NCI-H524 (cell line): ENCODE results near the gene NCAPD2.

Source experiments
- DNase-seq, 2 experiments: peaks; one replicate each; lab custom pipeline; 2025; lab: John Stamatoyannopoulos, UW

The NCAPD2 gene

DNA sequence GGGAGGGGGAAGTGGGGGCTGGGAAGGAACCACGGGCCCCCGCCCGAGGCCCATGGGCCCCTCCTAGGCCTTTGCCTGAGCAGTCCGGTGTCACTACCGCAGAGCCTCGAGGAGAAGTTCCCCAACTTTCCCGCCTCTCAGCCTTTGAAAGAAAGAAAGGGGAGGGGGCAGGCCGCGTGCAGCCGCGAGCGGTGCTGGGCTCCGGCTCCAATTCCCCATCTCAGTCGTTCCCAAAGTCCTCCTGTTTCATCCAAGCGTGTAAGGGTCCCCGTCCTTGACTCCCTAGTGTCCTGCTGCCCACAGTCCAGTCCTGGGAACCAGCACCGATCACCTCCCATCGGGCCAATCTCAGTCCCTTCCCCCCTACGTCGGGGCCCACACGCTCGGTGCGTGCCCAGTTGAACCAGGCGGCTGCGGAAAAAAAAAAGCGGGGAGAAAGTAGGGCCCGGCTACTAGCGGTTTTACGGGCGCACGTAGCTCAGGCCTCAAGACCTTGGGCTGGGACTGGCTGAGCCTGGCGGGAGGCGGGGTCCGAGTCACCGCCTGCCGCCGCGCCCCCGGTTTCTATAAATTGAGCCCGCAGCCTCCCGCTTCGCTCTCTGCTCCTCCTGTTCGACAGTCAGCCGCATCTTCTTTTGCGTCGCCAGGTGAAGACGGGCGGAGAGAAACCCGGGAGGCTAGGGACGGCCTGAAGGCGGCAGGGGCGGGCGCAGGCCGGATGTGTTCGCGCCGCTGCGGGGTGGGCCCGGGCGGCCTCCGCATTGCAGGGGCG is 40.2 kb downstream of the NCAPD2 start, which contains the start of gene GAPDH:
Gene GAPDH (plus strand): TSS at position 595 of the 772 bp plus-strand sequence. CDS start 316 bp downstream, outside the sequence.
- peak; percentile 95 to 97 for DNase-seq

- peak in 1 of 2 experiments; percentile 57 for DNase-seq
Measured at GRCh38 chr12:6534695-6534944, 40.7 kb downstream of the NCAPD2 start.

DNA sequence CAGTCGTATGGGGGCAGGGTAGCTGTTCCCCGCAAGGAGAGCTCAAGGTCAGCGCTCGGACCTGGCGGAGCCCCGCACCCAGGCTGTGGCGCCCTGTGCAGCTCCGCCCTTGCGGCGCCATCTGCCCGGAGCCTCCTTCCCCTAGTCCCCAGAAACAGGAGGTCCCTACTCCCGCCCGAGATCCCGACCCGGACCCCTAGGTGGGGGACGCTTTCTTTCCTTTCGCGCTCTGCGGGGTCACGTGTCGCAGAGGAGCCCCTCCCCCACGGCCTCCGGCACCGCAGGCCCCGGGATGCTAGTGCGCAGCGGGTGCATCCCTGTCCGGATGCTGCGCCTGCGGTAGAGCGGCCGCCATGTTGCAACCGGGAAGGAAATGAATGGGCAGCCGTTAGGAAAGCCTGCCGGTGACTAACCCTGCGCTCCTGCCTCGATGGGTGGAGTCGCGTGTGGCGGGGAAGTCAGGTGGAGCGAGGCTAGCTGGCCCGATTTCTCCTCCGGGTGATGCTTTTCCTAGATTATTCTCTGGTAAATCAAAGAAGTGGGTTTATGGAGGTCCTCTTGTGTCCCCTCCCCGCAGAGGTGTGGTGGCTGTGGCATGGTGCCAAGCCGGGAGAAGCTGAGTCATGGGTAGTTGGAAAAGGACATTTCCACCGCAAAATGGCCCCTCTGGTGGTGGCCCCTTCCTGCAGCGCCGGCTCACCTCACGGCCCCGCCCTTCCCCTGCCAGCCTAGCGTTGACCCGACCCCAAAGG is 41.2 kb downstream of the NCAPD2 start:
- DNase-seq: peak; percentile 51 to 57

GRCh38 chr12:6535697-6535946 is 41.7 kb downstream of the NCAPD2 start:
- no peak for DNase-seq

DNA sequence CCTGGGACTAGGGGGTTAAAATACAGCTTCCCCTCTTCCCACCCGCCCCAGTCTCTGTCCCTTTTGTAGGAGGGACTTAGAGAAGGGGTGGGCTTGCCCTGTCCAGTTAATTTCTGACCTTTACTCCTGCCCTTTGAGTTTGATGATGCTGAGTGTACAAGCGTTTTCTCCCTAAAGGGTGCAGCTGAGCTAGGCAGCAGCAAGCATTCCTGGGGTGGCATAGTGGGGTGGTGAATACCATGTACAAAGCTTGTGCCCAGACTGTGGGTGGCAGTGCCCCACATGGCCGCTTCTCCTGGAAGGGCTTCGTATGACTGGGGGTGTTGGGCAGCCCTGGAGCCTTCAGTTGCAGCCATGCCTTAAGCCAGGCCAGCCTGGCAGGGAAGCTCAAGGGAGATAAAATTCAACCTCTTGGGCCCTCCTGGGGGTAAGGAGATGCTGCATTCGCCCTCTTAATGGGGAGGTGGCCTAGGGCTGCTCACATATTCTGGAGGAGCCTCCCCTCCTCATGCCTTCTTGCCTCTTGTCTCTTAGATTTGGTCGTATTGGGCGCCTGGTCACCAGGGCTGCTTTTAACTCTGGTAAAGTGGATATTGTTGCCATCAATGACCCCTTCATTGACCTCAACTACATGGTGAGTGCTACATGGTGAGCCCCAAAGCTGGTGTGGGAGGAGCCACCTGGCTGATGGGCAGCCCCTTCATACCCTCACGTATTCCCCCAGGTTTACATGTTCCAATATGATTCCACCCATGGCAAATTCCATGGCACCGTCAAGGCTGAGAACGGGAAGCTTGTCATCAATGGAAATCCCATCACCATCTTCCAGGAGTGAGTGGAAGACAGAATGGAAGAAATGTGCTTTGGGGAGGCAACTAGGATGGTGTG is 42.3 kb downstream of the NCAPD2 start:
- DNase-seq: no peak

DNA sequence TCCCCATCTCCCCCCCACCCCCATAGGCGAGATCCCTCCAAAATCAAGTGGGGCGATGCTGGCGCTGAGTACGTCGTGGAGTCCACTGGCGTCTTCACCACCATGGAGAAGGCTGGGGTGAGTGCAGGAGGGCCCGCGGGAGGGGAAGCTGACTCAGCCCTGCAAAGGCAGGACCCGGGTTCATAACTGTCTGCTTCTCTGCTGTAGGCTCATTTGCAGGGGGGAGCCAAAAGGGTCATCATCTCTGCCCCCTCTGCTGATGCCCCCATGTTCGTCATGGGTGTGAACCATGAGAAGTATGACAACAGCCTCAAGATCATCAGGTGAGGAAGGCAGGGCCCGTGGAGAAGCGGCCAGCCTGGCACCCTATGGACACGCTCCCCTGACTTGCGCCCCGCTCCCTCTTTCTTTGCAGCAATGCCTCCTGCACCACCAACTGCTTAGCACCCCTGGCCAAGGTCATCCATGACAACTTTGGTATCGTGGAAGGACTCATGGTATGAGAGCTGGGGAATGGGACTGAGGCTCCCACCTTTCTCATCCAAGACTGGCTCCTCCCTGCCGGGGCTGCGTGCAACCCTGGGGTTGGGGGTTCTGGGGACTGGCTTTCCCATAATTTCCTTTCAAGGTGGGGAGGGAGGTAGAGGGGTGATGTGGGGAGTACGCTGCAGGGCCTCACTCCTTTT is 43.1 kb downstream of the NCAPD2 start:
- DNase-seq: no peak

DNA sequence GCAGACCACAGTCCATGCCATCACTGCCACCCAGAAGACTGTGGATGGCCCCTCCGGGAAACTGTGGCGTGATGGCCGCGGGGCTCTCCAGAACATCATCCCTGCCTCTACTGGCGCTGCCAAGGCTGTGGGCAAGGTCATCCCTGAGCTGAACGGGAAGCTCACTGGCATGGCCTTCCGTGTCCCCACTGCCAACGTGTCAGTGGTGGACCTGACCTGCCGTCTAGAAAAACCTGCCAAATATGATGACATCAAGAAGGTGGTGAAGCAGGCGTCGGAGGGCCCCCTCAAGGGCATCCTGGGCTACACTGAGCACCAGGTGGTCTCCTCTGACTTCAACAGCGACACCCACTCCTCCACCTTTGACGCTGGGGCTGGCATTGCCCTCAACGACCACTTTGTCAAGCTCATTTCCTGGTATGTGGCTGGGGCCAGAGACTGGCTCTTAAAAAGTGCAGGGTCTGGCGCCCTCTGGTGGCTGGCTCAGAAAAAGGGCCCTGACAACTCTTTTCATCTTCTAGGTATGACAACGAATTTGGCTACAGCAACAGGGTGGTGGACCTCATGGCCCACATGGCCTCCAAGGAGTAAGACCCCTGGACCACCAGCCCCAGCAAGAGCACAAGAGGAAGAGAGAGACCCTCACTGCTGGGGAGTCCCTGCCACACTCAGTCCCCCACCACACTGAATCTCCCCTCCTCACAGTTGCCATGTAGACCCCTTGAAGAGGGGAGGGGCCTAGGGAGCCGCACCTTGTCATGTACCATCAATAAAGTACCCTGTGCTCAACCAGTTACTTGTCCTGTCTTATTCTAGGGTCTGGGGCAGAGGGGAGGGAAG is 43.9 kb downstream of the NCAPD2 start:
- DNase-seq: peak; percentile 56 to 73

- DNase-seq: peak in 1 of 2 experiments; percentile 35
Measured at GRCh38 chr12:6538420-6539313, 44.8 kb downstream of the NCAPD2 start.

DNA sequence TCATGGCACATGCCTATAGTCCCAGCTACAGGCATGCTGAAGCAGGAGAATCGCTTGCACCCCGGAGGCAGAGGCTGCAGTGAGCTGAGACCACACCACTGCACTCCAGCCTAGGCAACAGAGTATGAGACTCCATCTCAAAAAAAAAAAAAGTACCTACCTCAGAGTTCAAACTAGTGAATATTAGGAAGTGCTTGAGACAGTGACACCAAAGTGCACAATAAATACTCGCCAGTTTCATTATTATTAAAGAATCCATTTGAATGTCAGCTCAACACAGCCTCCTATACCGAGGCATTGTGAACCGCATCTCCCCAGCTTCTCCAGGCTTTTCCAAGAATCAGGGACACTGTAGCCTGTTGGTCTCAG is 45.4 kb downstream of the NCAPD2 start:
- DNase-seq: no peak

DNA sequence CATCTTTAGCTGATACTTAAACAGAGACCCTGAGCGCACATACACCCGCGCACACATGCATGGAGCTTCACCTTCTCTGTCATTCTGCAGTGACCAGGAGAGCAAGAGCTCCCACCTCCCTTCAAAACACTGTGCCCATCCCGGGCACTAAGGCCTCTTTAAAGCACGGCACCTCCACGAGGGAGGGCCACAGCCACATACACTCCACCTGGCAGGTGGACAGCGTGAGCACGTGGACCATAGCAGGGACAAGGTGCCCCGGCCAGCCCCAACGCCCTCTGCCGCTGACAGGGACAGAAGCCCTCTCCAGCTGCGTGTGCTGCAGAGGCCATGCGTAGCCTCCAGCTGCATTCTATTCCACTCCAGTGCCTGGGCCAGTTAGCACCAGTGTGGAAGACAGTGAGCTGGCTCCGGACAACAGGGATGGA is 45.8 kb downstream of the NCAPD2 start:
- DNase-seq: peak in 1 of 2 experiments; percentile 34

- peak; percentile 20 to 61 for DNase-seq
Measured at GRCh38 chr12:6540181-6540877, 46.4 kb downstream of the NCAPD2 start.

DNA sequence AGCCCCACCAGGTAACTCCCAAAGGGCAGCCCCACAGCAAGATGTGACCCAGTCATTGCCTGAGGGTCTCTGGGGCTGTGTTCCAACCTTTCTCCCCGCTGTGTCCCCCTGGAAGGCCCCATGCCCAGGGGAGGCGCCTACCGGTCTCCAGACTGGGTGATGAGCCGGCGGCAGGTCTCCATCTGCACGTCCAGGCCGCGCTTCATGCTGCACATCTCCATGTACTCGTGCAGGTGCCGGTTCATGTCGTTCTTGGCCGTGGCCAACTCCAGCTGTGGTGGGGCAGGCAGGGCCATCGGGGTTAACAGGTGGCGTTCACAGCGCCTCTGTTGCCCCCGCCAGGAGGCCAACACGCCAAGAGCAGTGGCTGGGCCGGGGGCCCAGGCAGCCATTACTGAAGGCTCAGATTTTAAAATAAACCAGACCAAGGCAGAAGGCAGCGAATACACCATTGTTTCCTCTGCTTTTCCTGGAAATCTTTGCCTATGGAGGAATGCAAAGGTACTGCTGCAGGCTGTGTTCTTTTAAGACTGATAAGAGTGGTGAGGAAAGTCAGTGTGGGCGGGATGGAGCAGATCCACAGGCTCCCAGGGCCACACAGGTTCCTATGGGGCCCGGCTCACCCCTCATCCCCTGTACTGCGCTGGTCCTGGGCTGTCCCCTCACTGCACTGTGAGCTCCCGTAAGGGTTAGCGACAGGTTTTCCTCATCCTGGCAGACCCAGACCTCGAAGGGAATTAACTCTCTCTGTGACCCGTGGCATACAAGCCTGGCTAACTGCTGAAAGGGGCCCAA is 47.7 kb downstream of the NCAPD2 start:
- DNase-seq: no peak

DNA sequence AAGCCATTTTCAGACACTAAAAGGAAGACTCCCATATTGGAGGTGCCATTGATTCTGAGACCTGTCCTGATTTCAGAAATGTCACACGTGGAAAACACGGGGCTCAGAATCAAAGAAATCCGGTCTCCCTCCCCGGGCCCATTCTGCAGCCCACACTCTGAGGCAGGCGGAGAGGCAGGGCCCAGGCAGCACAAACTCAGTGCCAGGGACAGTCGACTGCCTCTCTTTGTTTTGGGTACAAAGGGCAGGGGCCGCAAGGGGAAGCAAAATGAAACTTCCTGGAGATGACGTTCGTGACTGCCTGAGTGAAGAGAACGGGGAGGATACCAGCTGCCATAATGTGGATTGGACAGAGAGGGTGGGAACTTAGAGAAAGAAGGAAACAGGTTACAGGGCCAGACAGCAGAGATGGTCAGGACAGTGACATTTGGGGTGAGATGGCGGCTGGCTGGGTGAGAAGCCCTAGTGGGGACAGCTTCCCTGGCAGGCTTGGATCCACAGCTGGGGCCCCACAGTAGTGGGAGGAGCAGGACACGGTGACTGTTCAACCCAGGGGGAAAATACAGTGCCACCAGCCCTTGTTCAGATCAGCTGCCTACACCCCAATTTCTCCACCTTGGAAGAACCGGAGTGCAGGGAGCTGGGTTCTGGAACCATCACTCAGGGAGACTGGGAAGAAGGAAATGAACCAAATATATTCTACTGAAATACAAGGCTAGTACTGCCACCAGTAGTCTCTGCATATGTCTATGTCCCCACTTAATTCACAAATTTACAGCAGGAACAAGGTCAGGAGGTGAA is 48.5 kb downstream of the NCAPD2 start:
- no peak for DNase-seq

DNA sequence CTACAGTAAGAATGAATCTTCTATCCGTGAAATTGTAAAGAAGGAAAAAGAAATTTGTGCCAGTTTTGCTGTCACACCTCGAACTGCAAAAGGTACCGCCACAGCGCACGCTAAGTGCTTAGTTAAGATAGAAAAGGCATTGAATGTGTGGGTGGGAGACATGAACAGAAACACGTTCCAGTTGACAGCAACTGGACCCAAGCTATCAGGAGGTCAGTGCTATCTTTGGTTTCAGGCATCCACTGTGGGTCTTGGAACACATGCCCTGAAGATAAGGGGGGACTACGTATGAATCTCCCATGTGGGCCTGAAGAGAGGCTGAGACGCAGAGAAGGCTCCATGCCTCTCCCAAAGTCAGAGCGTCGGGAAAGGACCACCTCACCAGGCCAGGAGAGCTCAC is 52.1 kb downstream of the NCAPD2 start:
- no peak for DNase-seq

- DNase-seq: no peak
Measured at GRCh38 chr12:6547566-6547965, 53.7 kb downstream of the NCAPD2 start.

GRCh38 chr12:6547987-6548386 is 54.1 kb downstream of the NCAPD2 start:
- DNase-seq: no peak

DNA sequence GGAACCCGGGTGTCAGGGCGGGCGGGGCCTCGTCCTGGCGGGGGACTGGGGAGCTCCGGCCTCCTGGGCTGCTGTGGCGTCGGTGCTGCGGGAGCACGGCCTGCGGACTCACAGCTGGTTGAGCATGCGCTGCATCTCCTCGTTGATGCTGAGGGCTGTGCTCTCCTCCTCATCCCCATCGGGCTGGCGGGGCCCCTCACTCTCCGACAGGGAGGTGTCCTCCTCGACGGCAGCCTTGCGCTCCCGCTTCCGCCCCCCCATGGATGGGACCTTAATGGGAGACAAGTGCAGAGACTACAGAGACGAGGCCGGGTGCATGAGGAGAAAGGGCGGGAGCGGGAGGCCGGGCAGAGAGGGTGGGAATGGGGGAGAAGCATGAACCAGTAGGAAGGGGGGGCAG is 54.7 kb downstream of the NCAPD2 start:
- no peak for DNase-seq
